Measurements from ENCODE around the gene SLC16A8. TPM values are rescaled to one million over a fixed set of nuclear protein-coding genes. Genes with fewer than 3 reads are reported as not detected.
"Not testable (repeated sequence)": the region's sequence is repeated elsewhere in the genome, so short reads cannot be mapped to it uniquely, and the experiment has no call there.

The SLC16A8 gene
- total RNA-seq, 2 experiments from 2014 or later = not detected

GRCh38 chr22:38051261-38051660, 32.7 kb downstream of the SLC16A8 start:
- no peaks in the 10 kb centered on the region for H3K9me3 Mint-ChIP-seq
- peaks cover 3% of the 10 kb centered on the region for H3K4me1 Mint-ChIP-seq
- DNase-seq = no peak
- ChIA-PET CTCF (interaction anchor here (0.8 to 1.8 kb wide), 10 partner anchors 45 to 631 kb away, joined by 3 to 18 read pairs (median 4); partner anchors contain the start of genes MAFF and TOMM22), POLR2A (no interaction called here)
- H3K36me3 Mint-ChIP-seq (ENCODE audit: low read depth) = no peaks in the 10 kb centered on the region
- H3K27ac Mint-ChIP-seq = no peak overlapping the region
- H3K27me3 Mint-ChIP-seq = peaks cover 2% of the 10 kb centered on the region
- H3K4me3 Mint-ChIP-seq = no peak overlapping the region

GRCh38 chr22:38050720-38051119, 33.3 kb downstream of the SLC16A8 start:
- no peak overlapping the region for H3K4me3 Mint-ChIP-seq
- no peaks in the 10 kb centered on the region for H3K9me3 Mint-ChIP-seq
- peaks cover 2% of the 10 kb centered on the region for H3K4me1 Mint-ChIP-seq
- ChIA-PET POLR2A (no interaction called here), CTCF (no interaction called here)
- no peak for DNase-seq
- H3K27ac Mint-ChIP-seq = no peak overlapping the region
- no peaks in the 10 kb centered on the region for H3K36me3 Mint-ChIP-seq (ENCODE audit: low read depth)
- H3K27me3 Mint-ChIP-seq = peaks cover 2% of the 10 kb centered on the region

- Mint-ChIP-seq H3K27ac (no peak overlapping the region), H3K27me3 (peaks cover 2% of the 10 kb centered on the region), H3K9me3 (no peaks in the 10 kb centered on the region), H3K36me3 (ENCODE audit: low read depth) (no peaks in the 10 kb centered on the region), H3K4me3 (no peak overlapping the region), H3K4me1 (peaks cover 2% of the 10 kb centered on the region)
- POLR2A ChIA-PET = interaction anchor here (0.9 kb wide), 1 partner anchor 9 kb away, joined by 3 read pairs; no protein-coding TSS in a partner anchor
- no peak for DNase-seq
- CTCF ChIA-PET = no interaction called here
Measured at GRCh38 chr22:38049812-38050619, 34.0 kb downstream of the SLC16A8 start.

- no peaks in the 10 kb centered on the region for H3K4me1 Mint-ChIP-seq
- ChIA-PET CTCF (no interaction called here), POLR2A (no interaction called here)
- H3K27me3 Mint-ChIP-seq = peaks cover 2% of the 10 kb centered on the region
- DNase-seq = no peak
- H3K9me3 Mint-ChIP-seq = no peaks in the 10 kb centered on the region
- H3K4me3 Mint-ChIP-seq = no peak overlapping the region
- no peaks in the 10 kb centered on the region for H3K36me3 Mint-ChIP-seq (ENCODE audit: low read depth)
- H3K27ac Mint-ChIP-seq = no peak overlapping the region
Measured at GRCh38 chr22:38046070-38046748, 37.8 kb downstream of the SLC16A8 start.

- no peak overlapping the region for H3K27ac Mint-ChIP-seq
- no peaks in the 10 kb centered on the region for H3K9me3 Mint-ChIP-seq
- H3K27me3 Mint-ChIP-seq = peaks cover 2% of the 10 kb centered on the region
- CTCF ChIA-PET = interaction anchor here (0.9 kb wide), 1 partner anchor 9 kb away, joined by 3 read pairs; no protein-coding TSS in a partner anchor
- no peaks in the 10 kb centered on the region for H3K4me1 Mint-ChIP-seq
- no peaks in the 10 kb centered on the region for H3K36me3 Mint-ChIP-seq (ENCODE audit: low read depth)
- H3K4me3 Mint-ChIP-seq = no peak overlapping the region
- no peak for DNase-seq
- POLR2A ChIA-PET = interaction anchor here (1.0 kb wide), 1 partner anchor 10 kb away, joined by 3 read pairs; no protein-coding TSS in a partner anchor
Measured at GRCh38 chr22:38043151-38044039, 40.6 kb downstream of the SLC16A8 start.

- no peaks in the 10 kb centered on the region for H3K9me3 Mint-ChIP-seq
- no peaks in the 10 kb centered on the region for H3K4me1 Mint-ChIP-seq
- DNase-seq = no peak
- H3K27me3 Mint-ChIP-seq = no peaks in the 10 kb centered on the region
- ChIA-PET POLR2A (no interaction called here), CTCF (no interaction called here)
- no peak overlapping the region for H3K4me3 Mint-ChIP-seq
- no peak overlapping the region for H3K27ac Mint-ChIP-seq
- H3K36me3 Mint-ChIP-seq (ENCODE audit: low read depth) = no peaks in the 10 kb centered on the region
Measured at GRCh38 chr22:38042488-38042790, 41.5 kb downstream of the SLC16A8 start.

GRCh38 chr22:38041760-38042487, 42.1 kb downstream of the SLC16A8 start:
- no peak for DNase-seq
- CTCF ChIA-PET = no interaction called here
- Mint-ChIP-seq H3K4me1 (no peaks in the 10 kb centered on the region), H3K36me3 (ENCODE audit: low read depth) (no peaks in the 10 kb centered on the region), H3K27ac (no peak overlapping the region), H3K9me3 (no peaks in the 10 kb centered on the region), H3K27me3 (no peaks in the 10 kb centered on the region), H3K4me3 (no peak overlapping the region)
- POLR2A ChIA-PET = no interaction called here

GRCh38 chr22:38040953-38041759, 42.8 kb downstream of the SLC16A8 start:
- ChIA-PET CTCF (no interaction called here), POLR2A (no interaction called here)
- Mint-ChIP-seq H3K4me1 (no peaks in the 10 kb centered on the region), H3K27ac (no peak overlapping the region), H3K27me3 (no peaks in the 10 kb centered on the region), H3K9me3 (no peaks in the 10 kb centered on the region), H3K36me3 (ENCODE audit: low read depth) (no peaks in the 10 kb centered on the region), H3K4me3 (no peak overlapping the region)
- DNase-seq = no peak

- CTCF ChIA-PET = interaction anchor here (0.6 to 0.7 kb wide), 2 partner anchors 210 to 634 kb away, joined by 3 to 4 read pairs; no protein-coding TSS in a partner anchor
- POLR2A ChIA-PET = no interaction called here
- no peak overlapping the region for H3K4me3 Mint-ChIP-seq
- no peak for DNase-seq
- H3K9me3 Mint-ChIP-seq = no peaks in the 10 kb centered on the region
- H3K27me3 Mint-ChIP-seq = no peaks in the 10 kb centered on the region
- no peaks in the 10 kb centered on the region for H3K36me3 Mint-ChIP-seq (ENCODE audit: low read depth)
- H3K4me1 Mint-ChIP-seq = no peaks in the 10 kb centered on the region
- H3K27ac Mint-ChIP-seq = no peak overlapping the region
Measured at GRCh38 chr22:38038890-38039812, 44.8 kb downstream of the SLC16A8 start.

GRCh38 chr22:38038426-38038825, 45.6 kb downstream of the SLC16A8 start:
- Mint-ChIP-seq H3K4me1 (no peaks in the 10 kb centered on the region), H3K27ac (no peak overlapping the region), H3K4me3 (no peak overlapping the region), H3K36me3 (ENCODE audit: low read depth) (no peaks in the 10 kb centered on the region), H3K9me3 (no peaks in the 10 kb centered on the region), H3K27me3 (no peaks in the 10 kb centered on the region)
- ChIA-PET CTCF (no interaction called here), POLR2A (no interaction called here)
- DNase-seq = no peak

- CTCF ChIA-PET; H3K4me1 Mint-ChIP-seq; H3K4me3 Mint-ChIP-seq; DNase-seq; POLR2A ChIA-PET; H3K9me3 Mint-ChIP-seq; H3K27me3 Mint-ChIP-seq; H3K27ac Mint-ChIP-seq; H3K36me3 Mint-ChIP-seq (ENCODE audit: low read depth): not testable (repeated sequence)
Measured at GRCh38 chr22:38037367-38038150, 46.4 kb downstream of the SLC16A8 start.

Data from activated CD4-positive, alpha-beta memory T cell treated with anti-CD3 and anti-CD28 coated beads, Interleukin-2, amount 10 ng/mL, durations not matched to agents 7 days and 5 days (primary cell).